Vagina (tissue), 2 donors: Measurements from ENCODE around the gene NDUFV1. TPM values are rescaled to one million over a fixed set of nuclear protein-coding genes. Genes with fewer than 3 reads are reported as not detected.
"Not testable (repeated sequence)": the region's sequence is repeated elsewhere in the genome, so short reads cannot be mapped to it uniquely, and the experiment has no call there.

Experiments used
- DNase-seq, 2 donors: peaks; one replicate each; pipeline ENCODE4 v3.0.0-alpha.2; 2017; ENCODE audit errors: extremely low spot score in 2 of 2
- H3K27ac ChIP-seq: fragments of 200-600 bp; sonication (generic); one replicate; pipeline ENCODE4 v1.5.1; 2019
- H3K27me3 ChIP-seq: fragments of 200-600 bp; sonication (generic); one replicate; pipeline ENCODE4 v1.5.1; 2019
- H3K36me3 ChIP-seq, 2 donors: fragments of 200-600 bp; sonication (generic); one replicate each; pipeline ENCODE4 v1.5.1; 2017 to 2019
- H3K4me1 ChIP-seq: fragments of 200-600 bp; sonication (generic); one replicate; pipeline ENCODE4 v1.5.1; 2019
- H3K4me3 ChIP-seq, 2 donors: fragments of 200-600 bp; sonication (generic); 1 replicate in 1 of 2; 2 replicates in 1 of 2; pipeline ENCODE4 v1.5.1; 2016 to 2019
- H3K9me3 ChIP-seq: fragments of 200-600 bp; sonication (generic); one replicate; pipeline ENCODE4 v1.5.1; 2019
- POLR2A ChIP-seq, 2 donors: fragments of 450-650 bp; IDR thresholded peaks; one replicate each; pipeline ENCODE4 v1.6.1; 2017; ENCODE audit warnings: antibody characterized with exemption in 2 of 2, mild to moderate bottlenecking in 2 of 2, moderate library complexity in 2 of 2
- POLR2AphosphoS5 ChIP-seq, 2 donors: sonication (generic); formaldehyde crosslinking; IDR thresholded peaks; one replicate each; pipeline ENCODE4 v1.9.0; 2017; ENCODE audit warnings: antibody characterized with exemption in 2 of 2, mild to moderate bottlenecking in 2 of 2, low read depth in 1 of 2; ENCODE audit not compliant: insufficient read depth in 1 of 2
- intact Hi-C: fragments of 100-400 bp; cut with DNase I; formaldehyde crosslinking; loops from one replicate; pipeline ENCODE4 v1.15.1; 2023
- total RNA-seq: library from RNA; depleted of rRNA; stranded (reverse); fragments of >200 nt; gene quantifications from one replicate; pipeline ENCODE4 v1.2.3, GENCODE V29; 2016
- TF ChIP-seq, protein P1 (sequence below), 3 experiments: fragments of 450-650 bp in 2 of 3; fragments of 200-600 bp in 1 of 3; sonication (generic) in 1 of 3; IDR thresholded peaks; one replicate each; pipeline ENCODE4 v1.5.1; 2017 to 2019; ENCODE audit warnings: antibody characterized with exemption in 3 of 3, mild to moderate bottlenecking in 2 of 3, moderate library complexity in 2 of 3

NDUFV1 gene
- total RNA-seq, 1 donor from 2014 or later, result 254 TPM

DNA sequence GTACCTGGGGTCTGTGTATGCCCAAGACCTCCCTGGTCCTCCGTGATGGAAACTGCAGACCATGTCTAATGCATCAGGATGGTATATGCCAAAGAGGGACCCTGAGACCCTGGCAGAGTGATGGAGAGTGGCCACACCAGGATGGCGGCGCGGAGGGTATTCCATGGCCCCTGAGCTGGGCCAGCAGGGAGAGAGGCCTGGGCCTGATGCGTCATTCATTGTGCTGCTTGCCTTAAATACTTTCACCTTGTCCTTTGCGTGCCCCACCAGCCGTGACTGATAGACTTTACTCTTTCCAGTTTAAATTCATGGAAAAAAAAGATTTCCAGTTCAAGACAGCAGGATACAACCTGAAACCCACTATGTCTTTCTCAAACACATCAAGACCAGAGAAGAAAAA lies 5.6 kb upstream of the NDUFV1 start:
- H3K4me1 ChIP-seq, result peaks cover 4% of the 10 kb centered on the region
- no peaks in the 10 kb centered on the region for H3K27me3 ChIP-seq
- no peak overlapping the region for H3K4me3 ChIP-seq
- intact Hi-C loops, result no loop called here
- no peak for DNase-seq
- no peaks in the 10 kb centered on the region for H3K36me3 ChIP-seq
- TF ChIP-seq POLR2AphosphoS5 (IDR thresholded peaks at IDR 0.05; ENCODE audit: insufficient read depth in 1 of 2, low read depth in 1 of 2) (no peak), POLR2A (IDR thresholded peaks at IDR 0.05) (no peak)
- TF ChIP-seq, protein P1, sequence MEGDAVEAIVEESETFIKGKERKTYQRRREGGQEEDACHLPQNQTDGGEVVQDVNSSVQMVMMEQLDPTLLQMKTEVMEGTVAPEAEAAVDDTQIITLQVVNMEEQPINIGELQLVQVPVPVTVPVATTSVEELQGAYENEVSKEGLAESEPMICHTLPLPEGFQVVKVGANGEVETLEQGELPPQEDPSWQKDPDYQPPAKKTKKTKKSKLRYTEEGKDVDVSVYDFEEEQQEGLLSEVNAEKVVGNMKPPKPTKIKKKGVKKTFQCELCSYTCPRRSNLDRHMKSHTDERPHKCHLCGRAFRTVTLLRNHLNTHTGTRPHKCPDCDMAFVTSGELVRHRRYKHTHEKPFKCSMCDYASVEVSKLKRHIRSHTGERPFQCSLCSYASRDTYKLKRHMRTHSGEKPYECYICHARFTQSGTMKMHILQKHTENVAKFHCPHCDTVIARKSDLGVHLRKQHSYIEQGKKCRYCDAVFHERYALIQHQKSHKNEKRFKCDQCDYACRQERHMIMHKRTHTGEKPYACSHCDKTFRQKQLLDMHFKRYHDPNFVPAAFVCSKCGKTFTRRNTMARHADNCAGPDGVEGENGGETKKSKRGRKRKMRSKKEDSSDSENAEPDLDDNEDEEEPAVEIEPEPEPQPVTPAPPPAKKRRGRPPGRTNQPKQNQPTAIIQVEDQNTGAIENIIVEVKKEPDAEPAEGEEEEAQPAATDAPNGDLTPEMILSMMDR (IDR thresholded peaks at IDR 0.05), result no peak
- H3K9me3 ChIP-seq, result no peaks in the 10 kb centered on the region
- H3K27ac ChIP-seq, result no peak overlapping the region

DNA sequence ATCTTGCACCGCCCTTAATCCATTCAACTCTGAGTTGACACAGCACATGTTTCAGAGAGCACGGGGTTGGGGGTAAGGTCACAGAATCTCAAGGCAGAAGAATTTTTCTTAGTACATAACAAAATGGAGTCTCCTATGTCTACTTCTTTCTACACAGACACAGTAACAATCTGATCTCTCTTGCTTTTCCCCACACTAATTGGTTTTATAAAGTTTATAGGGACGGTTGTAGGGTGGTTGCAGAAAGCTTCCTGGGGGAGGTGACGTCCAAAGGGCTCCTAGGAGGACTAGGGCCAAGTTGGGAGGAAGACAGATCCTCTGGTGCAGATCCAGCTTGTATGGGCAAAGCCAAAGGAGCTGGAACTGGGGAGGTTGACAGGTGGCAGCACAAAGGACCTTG lies 2.6 kb upstream of the NDUFV1 start:
- H3K4me3 ChIP-seq, intact Hi-C loops, H3K36me3 ChIP-seq, H3K27ac ChIP-seq, DNase-seq, H3K27me3 ChIP-seq, H3K9me3 ChIP-seq: not testable (repeated sequence)
- peaks cover 22% of the 10 kb centered on the region for H3K4me1 ChIP-seq

DNA sequence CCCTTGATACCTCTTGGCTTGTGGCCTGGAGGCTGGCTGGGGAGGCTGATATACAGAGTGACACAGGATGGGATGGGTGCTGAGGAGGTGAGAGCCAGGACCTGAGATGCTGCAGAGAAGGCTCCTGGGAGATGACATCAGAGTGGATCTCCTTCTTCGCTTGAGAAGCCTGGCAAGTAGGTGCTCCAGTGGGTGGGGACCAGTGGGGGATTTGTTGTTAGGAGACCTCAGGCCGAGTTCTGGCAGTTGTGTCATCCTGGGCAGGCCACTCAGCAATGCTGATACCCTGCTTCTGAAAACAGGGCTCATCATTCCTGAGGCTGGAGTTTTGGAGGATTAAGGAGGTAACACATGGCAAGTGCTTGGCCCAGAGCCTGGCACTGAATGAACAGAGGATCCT lies 1.9 kb upstream of the NDUFV1 start:
- no peak for DNase-seq
- no peak for TF ChIP-seq POLR2A (IDR thresholded peaks at IDR 0.05)
- no peak for TF ChIP-seq POLR2AphosphoS5 (IDR thresholded peaks at IDR 0.05; ENCODE audit: insufficient read depth in 1 of 2, low read depth in 1 of 2)
- TF ChIP-seq, protein P1 (IDR thresholded peaks at IDR 0.05), result no peak
- intact Hi-C loops, result no loop called here
- H3K4me1 ChIP-seq, result peaks cover 22% of the 10 kb centered on the region
- H3K36me3 ChIP-seq, result peaks cover 0 to 9% of the 10 kb centered on the region in 2 donors
- H3K4me3 ChIP-seq, result no peak overlapping the region
- H3K9me3 ChIP-seq, result no peaks in the 10 kb centered on the region
- H3K27ac ChIP-seq, result no peak overlapping the region
- H3K27me3 ChIP-seq, result no peaks in the 10 kb centered on the region

DNA sequence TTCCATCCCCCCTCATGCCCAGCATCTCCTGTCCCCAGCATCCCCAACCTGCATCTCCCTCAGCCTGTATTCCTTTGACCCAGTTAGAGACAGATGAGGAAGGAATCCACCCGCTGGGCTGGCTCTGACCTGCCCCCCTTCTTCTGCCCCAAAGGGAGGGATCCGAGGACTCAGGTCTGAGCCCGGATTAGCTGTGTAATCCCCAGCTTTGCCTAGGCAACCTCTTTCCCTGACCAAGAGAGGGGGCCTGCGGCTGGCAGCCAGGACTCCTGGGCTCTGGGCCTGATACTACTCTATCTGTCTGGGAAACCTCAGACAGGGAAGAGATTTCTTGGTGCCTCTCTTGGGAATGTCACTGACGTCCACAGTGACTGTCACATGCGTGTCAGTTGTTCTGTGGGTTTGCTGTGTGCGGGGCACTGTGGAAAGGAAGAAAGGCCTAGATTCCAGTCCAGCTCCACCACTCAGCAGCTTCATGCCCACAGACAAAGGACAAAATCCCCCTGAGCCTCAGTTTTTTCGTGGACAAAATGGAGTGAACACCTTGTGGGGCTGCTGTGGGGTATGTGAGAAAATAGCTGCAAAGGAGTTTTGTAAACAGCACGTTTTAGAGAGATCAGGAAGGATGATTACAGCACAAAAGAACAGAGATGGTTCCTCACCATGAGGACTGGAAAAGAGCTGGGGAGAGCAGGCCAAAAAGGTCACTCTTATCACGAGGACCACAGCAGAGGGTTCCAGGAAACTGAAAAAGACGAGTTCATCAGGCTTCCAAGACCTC lies 1.3 kb upstream of the NDUFV1 start:
- Histone ChIP-seq H3K9me3 (no peaks in the 10 kb centered on the region), H3K36me3 (peaks cover 0 to 15% of the 10 kb centered on the region in 2 donors), H3K4me3 (no peak overlapping the region), H3K27ac (no peak overlapping the region), H3K27me3 (no peaks in the 10 kb centered on the region), H3K4me1 (peaks cover 22% of the 10 kb centered on the region)
- DNase-seq, result no peak
- no peak for TF ChIP-seq POLR2A (IDR thresholded peaks at IDR 0.05)
- no peak for TF ChIP-seq POLR2AphosphoS5 (IDR thresholded peaks at IDR 0.05; ENCODE audit: insufficient read depth in 1 of 2, low read depth in 1 of 2)
- TF ChIP-seq, protein P1 (IDR thresholded peaks at IDR 0.05), result no peak
- intact Hi-C loops, result no loop called here

DNA sequence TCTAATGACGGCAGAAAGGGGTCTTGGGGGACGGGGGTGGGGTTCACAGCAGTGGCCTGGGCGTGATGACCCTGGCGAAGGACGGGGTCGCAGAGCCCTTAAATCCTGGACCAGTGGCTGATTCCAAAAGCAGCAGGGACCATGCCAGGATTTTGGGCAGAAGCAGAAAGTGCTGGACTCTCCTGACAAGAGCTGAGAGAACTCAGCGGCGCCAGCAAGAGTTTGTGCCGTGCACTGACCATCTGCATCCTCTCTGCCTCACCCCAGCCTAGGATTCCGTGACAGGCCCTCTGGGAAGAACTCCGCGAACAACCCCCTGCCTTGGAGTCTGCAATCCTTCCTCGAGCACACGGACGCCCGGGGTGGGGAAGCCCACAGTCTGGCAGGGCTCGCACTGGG lies 644 bp upstream of the NDUFV1 start:
- no peaks in the 10 kb centered on the region for H3K27me3 ChIP-seq
- H3K4me3 ChIP-seq, result peak overlapping the region; percentile 76 to 94
- no peak for DNase-seq
- peaks cover 0 to 21% of the 10 kb centered on the region in 2 donors for H3K36me3 ChIP-seq
- intact Hi-C loops, result no loop called here
- H3K9me3 ChIP-seq, result no peaks in the 10 kb centered on the region
- H3K4me1 ChIP-seq, result peaks cover 22% of the 10 kb centered on the region
- peak overlapping the region; percentile 71 for H3K27ac ChIP-seq
- TF ChIP-seq, protein P1 (IDR thresholded peaks at IDR 0.05), result no peak
- TF ChIP-seq POLR2AphosphoS5 (IDR thresholded peaks at IDR 0.05; ENCODE audit: insufficient read depth in 1 of 2, low read depth in 1 of 2), result no peak
- no peak for TF ChIP-seq POLR2A (IDR thresholded peaks at IDR 0.05)
